Parathyroid adenoma (tissue), 2 donors: Measurements from ENCODE around the gene TMPRSS13.

Experiments
- H2AFZ ChIP-seq: fragments of 300-600 bp; sonication (generic); one replicate; pipeline ENCODE4 v1.7.0; 2017; ENCODE audit warnings: antibody characterized with exemption, mild to moderate bottlenecking
- H3K27ac ChIP-seq: fragments of 300-600 bp; sonication (generic); one replicate; pipeline ENCODE4 v1.7.0; 2017
- H3K27me3 ChIP-seq: fragments of 300-600 bp; sonication (generic); one replicate; pipeline ENCODE4 v1.7.0; 2017; ENCODE audit warnings: low read length; ENCODE audit not compliant: control insufficient read depth, insufficient read depth
- H3K36me3 ChIP-seq: fragments of 300-600 bp; sonication (generic); one replicate; pipeline ENCODE4 v1.7.0; 2017; ENCODE audit warnings: low read length; ENCODE audit not compliant: control insufficient read depth, insufficient read depth
- H3K4me1 ChIP-seq: fragments of 300-600 bp; sonication (generic); one replicate; pipeline ENCODE4 v1.7.0; 2017; ENCODE audit warnings: control low read depth
- H3K4me2 ChIP-seq: fragments of 300-600 bp; sonication (generic); one replicate; pipeline ENCODE4 v1.7.0; 2017; ENCODE audit warnings: low read length
- H3K4me3 ChIP-seq: fragments of 300-600 bp; sonication (generic); one replicate; pipeline ENCODE4 v1.7.0; 2017; ENCODE audit warnings: low read depth, low read length
- H3K79me2 ChIP-seq: fragments of 300-600 bp; sonication (generic); one replicate; pipeline ENCODE4 v1.7.0; 2017; ENCODE audit warnings: control low read depth
- H3K9ac ChIP-seq: fragments of 300-600 bp; sonication (generic); one replicate; pipeline ENCODE4 v1.7.0; 2017; ENCODE audit warnings: mild to moderate bottlenecking
- H3K9me3 ChIP-seq: fragments of 300-600 bp; sonication (generic); one replicate; pipeline ENCODE4 v1.7.0; 2017; ENCODE audit warnings: low read length; ENCODE audit not compliant: control insufficient read depth
- CTCF ChIP-seq: fragments of 300-600 bp; sonication (generic); IDR thresholded peaks from one replicate; pipeline ENCODE4 v1.7.0; 2017; ENCODE audit warnings: antibody characterized with exemption, mild to moderate bottlenecking
- donor health status: primary hyperparathyroidism.

Gene TMPRSS13

GRCh38 chr11:117941976-117942654, 12.9 kb upstream of the TMPRSS13 start:
- H3K27me3 ChIP-seq: no peaks in the 10 kb centered on the region
- H3K27ac ChIP-seq: no peak overlapping the region
- H3K9me3 ChIP-seq: no peaks in the 10 kb centered on the region
- no peak overlapping the region for H3K4me3 ChIP-seq
- H3K4me1 ChIP-seq: no peaks in the 10 kb centered on the region
- H3K36me3 ChIP-seq: no peaks in the 10 kb centered on the region
- H3K4me2 ChIP-seq: no peak overlapping the region
- H3K79me2 ChIP-seq: no peaks in the 10 kb centered on the region
- H2AFZ ChIP-seq: no peak overlapping the region
- no peak overlapping the region for H3K9ac ChIP-seq
- no peak for TF ChIP-seq CTCF

- Histone ChIP-seq H3K27ac (no peak overlapping the region), H3K27me3 (no peaks in the 10 kb centered on the region), H3K4me2 (no peak overlapping the region), H3K4me3 (no peak overlapping the region), H3K4me1 (no peaks in the 10 kb centered on the region), H3K36me3 (no peaks in the 10 kb centered on the region), H3K79me2 (no peaks in the 10 kb centered on the region), H2AFZ (no peak overlapping the region), H3K9me3 (no peaks in the 10 kb centered on the region), H3K9ac (no peak overlapping the region)
- TF ChIP-seq CTCF: no peak
These were observed 12.0 kb upstream of the TMPRSS13 start for GRCh38 chr11:117941163-117941707.

- Histone ChIP-seq H3K27ac (no peak overlapping the region), H3K4me1 (no peaks in the 10 kb centered on the region), H3K9ac (no peak overlapping the region), H3K9me3 (no peaks in the 10 kb centered on the region), H3K4me3 (no peak overlapping the region), H3K27me3 (no peaks in the 10 kb centered on the region), H2AFZ (no peak overlapping the region), H3K36me3 (no peaks in the 10 kb centered on the region), H3K79me2 (no peaks in the 10 kb centered on the region), H3K4me2 (no peak overlapping the region)
- no peak for TF ChIP-seq CTCF
These were observed 11.5 kb upstream of the TMPRSS13 start for GRCh38 chr11:117940736-117941135.

GRCh38 chr11:117936973-117937372, 7.8 kb upstream of the TMPRSS13 start:
- H3K27me3 ChIP-seq: no peaks in the 10 kb centered on the region
- no peaks in the 10 kb centered on the region for H3K79me2 ChIP-seq
- no peaks in the 10 kb centered on the region for H3K36me3 ChIP-seq
- no peaks in the 10 kb centered on the region for H3K9me3 ChIP-seq
- no peak overlapping the region for H3K27ac ChIP-seq
- no peak overlapping the region for H2AFZ ChIP-seq
- no peak for TF ChIP-seq CTCF
- no peaks in the 10 kb centered on the region for H3K4me1 ChIP-seq
- no peak overlapping the region for H3K4me3 ChIP-seq
- H3K4me2 ChIP-seq: no peak overlapping the region
- no peak overlapping the region for H3K9ac ChIP-seq
